HCT116 (cell line): ENCODE measurements around the gene MAML2.

Experiments
- CTCF ChIP-seq, 3 experiments: fragments of 200-600 bp in 1 of 3; sonication (generic) in 1 of 3; IDR thresholded peaks in 2 of 3; conservative IDR thresholded peaks in 1 of 3; 2 replicates each; pipeline ENCODE4 v1.5.1; 2012 to 2017; ENCODE audit warnings: low read depth in 2 of 3, low read length in 2 of 3, antibody characterized with exemption in 1 of 3, borderline replicate concordance in 1 of 3, control low read depth in 1 of 3, mild to moderate bottlenecking in 1 of 3, mixed read lengths in 1 of 3, mixed run types in 1 of 3, moderate library complexity in 1 of 3; ENCODE audit not compliant: insufficient read depth in 1 of 3
- ELF1 ChIP-seq: IDR thresholded peaks from 2 replicates; pipeline ENCODE4 v1.6.1; 2012; ENCODE audit warnings: low read depth, borderline replicate concordance
- POLR2AphosphoS5 ChIP-seq: IDR thresholded peaks from 2 replicates; pipeline ENCODE4 v1.6.1; 2011; ENCODE audit warnings: mild to moderate bottlenecking, low read depth, low read length, moderate library complexity

- TF ChIP-seq ELF1, result no peak
- no peak for TF ChIP-seq CTCF (IDR thresholded peaks at IDR 0.05 in 2 of 3, conservative IDR thresholded peaks at IDR 0.05 in 1 of 3; ENCODE audit: borderline replicate concordance in 1 of 3, insufficient read depth in 1 of 3, low read depth in 2 of 3, low read length in 2 of 3)
- no peak for TF ChIP-seq POLR2AphosphoS5
These were observed 416.3 kb downstream of the MAML2 start for GRCh38 chr11:95926726-95927125.
